Tibial nerve (tissue), 4 donors: ENCODE data around the gene IFI27L1. TPM values are rescaled to one million over a fixed set of nuclear protein-coding genes. Genes with fewer than 3 reads are reported as not detected.

Experiments
- DNase-seq, 2 donors: peaks; one replicate each; pipeline ENCODE4 v3.0.0-alpha.2; 2019; ENCODE audit warnings: low spot score in 2 of 2
- H3K27ac ChIP-seq, 4 donors: fragments of 200-600 bp; sonication (generic) in 3 of 4; one replicate each; pipeline ENCODE4 v1.5.1; 2017 to 2019; ENCODE audit warnings: mild to moderate bottlenecking in 1 of 4
- H3K27me3 ChIP-seq, 2 donors: fragments of 200-600 bp; sonication (generic) in 1 of 2; one replicate each; pipeline versions ENCODE4 v1.5.1 to v1.6.0; 2017 to 2019
- H3K36me3 ChIP-seq, 3 donors: fragments of 200-600 bp; sonication (generic); one replicate each; pipeline ENCODE4 v1.5.1; 2018 to 2019
- H3K4me1 ChIP-seq, 4 donors: fragments of 200-600 bp; sonication (generic) in 3 of 4; one replicate each; pipeline ENCODE4 v1.5.1; 2017 to 2019
- H3K4me3 ChIP-seq, 4 donors: fragments of 200-600 bp; sonication (generic) in 3 of 4; one replicate each; pipeline ENCODE4 v1.5.1; 2017 to 2019; ENCODE audit warnings: mild to moderate bottlenecking in 1 of 4, moderate library complexity in 1 of 4
- H3K9me3 ChIP-seq, 4 donors: fragments of 200-600 bp; sonication (generic) in 3 of 4; one replicate each; pipeline ENCODE4 v1.5.1; 2017 to 2019
- CTCF ChIP-seq, 5 experiments: fragments of 200-600 bp in 3 of 5; fragments of 450-650 bp in 2 of 5; sonication (generic) in 3 of 5; IDR thresholded peaks; one replicate each; pipeline ENCODE4 v1.5.1; 2016 to 2019; ENCODE audit warnings: antibody characterized with exemption in 5 of 5, mild to moderate bottlenecking in 3 of 5, moderate library complexity in 2 of 5
- EP300 ChIP-seq, 2 donors: sonication (generic); formaldehyde crosslinking; IDR thresholded peaks; one replicate each; pipeline ENCODE4 v1.6.1; 2017; ENCODE audit warnings: antibody characterized with exemption in 2 of 2, mild to moderate bottlenecking in 1 of 2
- POLR2A ChIP-seq, 2 donors: fragments of 450-650 bp; IDR thresholded peaks; one replicate each; pipeline ENCODE4 v1.6.1; 2017; ENCODE audit warnings: antibody characterized with exemption in 2 of 2, mild to moderate bottlenecking in 2 of 2, moderate library complexity in 2 of 2
- WGBS, 2 donors: methylation state at CpG; one replicate each; pipeline ENCODE4 v1.1.5; 2018; 5-methylcytosine and 5-hydroxymethylcytosine counted together
- total RNA-seq, 4 donors: library from RNA; depleted of rRNA; stranded (reverse); fragments of >200 nt; gene quantifications; one replicate each; pipeline ENCODE4 v1.1.0, GENCODE V29; 2016

The IFI27L1 gene
- total RNA-seq, 4 donors from 2014 or later: 2.7 to 14.6 (median 7.2) TPM

GRCh38 chr14:94093418-94093817 lies 12.3 kb downstream of the IFI27L1 start:
- H3K36me3 ChIP-seq: peaks cover 0 to 17% (median 0%) of the 10 kb centered on the region in 3 donors
- TF ChIP-seq CTCF (IDR thresholded peaks at IDR 0.05): no peak
- TF ChIP-seq POLR2A (IDR thresholded peaks at IDR 0.05): no peak
- 92 to 95% methylated on average over 2 of the region's 2 CpGs for WGBS, 2 donors
- no peak for DNase-seq
- no peak overlapping the region for H3K4me3 ChIP-seq
- H3K4me1 ChIP-seq: no peaks in the 10 kb centered on the region
- no peak overlapping the region for H3K27ac ChIP-seq
- no peaks in the 10 kb centered on the region for H3K27me3 ChIP-seq
- H3K9me3 ChIP-seq: no peaks in the 10 kb centered on the region

GRCh38 chr14:94097091-94097490 lies 16.0 kb downstream of the IFI27L1 start:
- 90 to 93% methylated on average over 4 of the region's 4 CpGs for WGBS, 2 donors
- no peak overlapping the region for H3K4me3 ChIP-seq
- H3K36me3 ChIP-seq: peaks cover 0 to 26% (median 0%) of the 10 kb centered on the region in 3 donors
- DNase-seq: no peak
- no peak for TF ChIP-seq POLR2A (IDR thresholded peaks at IDR 0.05)
- TF ChIP-seq CTCF (IDR thresholded peaks at IDR 0.05): no peak
- no peak for TF ChIP-seq EP300 (IDR thresholded peaks at IDR 0.05)
- H3K27me3 ChIP-seq: no peaks in the 10 kb centered on the region
- H3K9me3 ChIP-seq: no peaks in the 10 kb centered on the region
- no peak overlapping the region for H3K27ac ChIP-seq
- H3K4me1 ChIP-seq: no peaks in the 10 kb centered on the region

GRCh38 chr14:94098326-94098992 lies 17.3 kb downstream of the IFI27L1 start:
- Histone ChIP-seq H3K4me1 (no peaks in the 10 kb centered on the region), H3K9me3 (no peaks in the 10 kb centered on the region), H3K27me3 (no peaks in the 10 kb centered on the region), H3K4me3 (no peak overlapping the region), H3K36me3 (peaks cover 0 to 26% (median 0%) of the 10 kb centered on the region in 3 donors), H3K27ac (no peak overlapping the region)
- 64 to 69% methylated on average over 10 of the region's 10 CpGs for WGBS, 2 donors
- no peak for DNase-seq
- TF ChIP-seq POLR2A (IDR thresholded peaks at IDR 0.05) (no peak), EP300 (IDR thresholded peaks at IDR 0.05) (no peak), CTCF (IDR thresholded peaks at IDR 0.05) (no peak)

GRCh38 chr14:94099006-94099405 lies 17.9 kb downstream of the IFI27L1 start:
- Histone ChIP-seq H3K4me3 (no peak overlapping the region), H3K4me1 (no peaks in the 10 kb centered on the region), H3K27me3 (no peaks in the 10 kb centered on the region), H3K27ac (no peak overlapping the region), H3K36me3 (peaks cover 0 to 26% (median 0%) of the 10 kb centered on the region in 3 donors), H3K9me3 (no peaks in the 10 kb centered on the region)
- DNase-seq: no peak
- no peak for TF ChIP-seq POLR2A (IDR thresholded peaks at IDR 0.05)
- no peak for TF ChIP-seq EP300 (IDR thresholded peaks at IDR 0.05)
- TF ChIP-seq CTCF (IDR thresholded peaks at IDR 0.05): no peak
- WGBS, 2 donors: 79 to 95% methylated on average over 6 of the region's 6 CpGs

- no peaks in the 10 kb centered on the region for H3K4me1 ChIP-seq
- TF ChIP-seq CTCF (IDR thresholded peaks at IDR 0.05): no peak
- TF ChIP-seq POLR2A (IDR thresholded peaks at IDR 0.05): no peak
- no peak for TF ChIP-seq EP300 (IDR thresholded peaks at IDR 0.05)
- H3K4me3 ChIP-seq: no peak overlapping the region
- no peak overlapping the region for H3K27ac ChIP-seq
- 56 to 75% methylated on average over 4 of the region's 4 CpGs for WGBS, 2 donors
- H3K36me3 ChIP-seq: peaks cover 0 to 26% (median 0%) of the 10 kb centered on the region in 3 donors
- no peaks in the 10 kb centered on the region for H3K27me3 ChIP-seq
- no peak for DNase-seq
- H3K9me3 ChIP-seq: no peaks in the 10 kb centered on the region
These were observed 19.7 kb downstream of the IFI27L1 start for GRCh38 chr14:94100847-94101246.
